Measurements from ENCODE around the gene PPP1R3A.

- TF ChIP-seq EZH2 (IDR thresholded peaks at IDR 0.05; ENCODE audit: borderline replicate concordance, low read length) (no peak), CTCF (conservative IDR thresholded peaks at IDR 0.05 in 1 of 2, IDR thresholded peaks at IDR 0.05 in 1 of 2; ENCODE audit: extremely low read depth in 1 of 2, insufficient read depth in 1 of 2, low read depth in 1 of 2, low read length in 2 of 2) (no peak)
These were observed at the start of gene PPP1R3A for GRCh38 chr7:113918946-113919345.

All from mammary epithelial cell (primary cell).